GM12891 (cell line): ENCODE data around the gene UBE2E2.
A peak's percentile ranks its signal among the peaks of the same experiment; 100 is the strongest.

Experiments
- DNase-seq: peaks from one replicate; pipeline ENCODE4 v3.0.0; 2011; ENCODE audit warnings: low spot score; ENCODE audit not compliant: insufficient read length
- FAIRE-seq: peaks from 2 replicates; lab custom pipeline; 2011; peaks lifted over from hg19 to GRCh38; lab: Jason Lieb, UNC
- PAX5 ChIP-seq: IDR thresholded peaks from 2 replicates; pipeline ENCODE4 v1.6.1; 2011; ENCODE audit warnings: low read length, moderate library complexity, mild to moderate bottlenecking; ENCODE audit not compliant: insufficient read depth, severe bottlenecking
- POLR2A ChIP-seq: IDR thresholded peaks from 2 replicates; pipeline ENCODE4 v1.6.1; 2011; ENCODE audit warnings: low read depth, low read length, control low read depth
- POLR2AphosphoS5 ChIP-seq: IDR thresholded peaks from 2 replicates; pipeline ENCODE4 v1.6.1; 2011; ENCODE audit warnings: low read depth, low read length, control low read depth
- POU2F2 ChIP-seq: IDR thresholded peaks from 2 replicates; pipeline ENCODE4 v1.6.1; 2011; ENCODE audit warnings: low read depth, mild to moderate bottlenecking, control low read depth, low read length, moderate library complexity
- SPI1 ChIP-seq: IDR thresholded peaks from 2 replicates; pipeline ENCODE4 v1.6.1; 2011; ENCODE audit warnings: low read depth, low read length, control low read depth
- TAF1 ChIP-seq: IDR thresholded peaks from 2 replicates; pipeline ENCODE4 v1.6.1; 2011; ENCODE audit warnings: low read depth, low read length, control low read depth

Gene UBE2E2

DNA sequence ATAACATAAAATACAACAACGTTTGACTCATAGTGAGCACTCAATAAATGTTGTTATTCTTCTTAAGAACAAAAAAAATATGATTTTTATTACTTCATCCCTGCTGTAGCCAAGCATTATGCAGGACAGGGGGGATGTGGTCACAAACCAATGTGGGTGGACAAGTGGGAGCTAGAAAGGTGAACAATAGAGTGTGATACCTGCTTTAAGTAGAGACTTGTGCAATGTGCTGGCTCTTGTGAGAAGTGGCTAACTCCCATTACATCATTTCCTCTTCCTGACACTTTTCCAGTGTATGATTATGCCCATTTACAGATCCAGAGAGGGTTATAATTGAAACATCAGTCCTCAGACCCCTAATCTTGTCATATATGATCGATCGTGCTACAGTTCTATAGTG is 193.6 kb downstream of the UBE2E2 start:
- FAIRE-seq (no peak), DNase-seq (no peak)
- no peak for TF ChIP-seq TAF1
- no peak for TF ChIP-seq SPI1
- no peak for TF ChIP-seq POLR2A
- TF ChIP-seq PAX5, result no peak
- no peak for TF ChIP-seq POLR2AphosphoS5
- TF ChIP-seq POU2F2, result no peak

- no peak for TF ChIP-seq POLR2AphosphoS5
- TF ChIP-seq PAX5, result no peak
- no peak for TF ChIP-seq POLR2A
- no peak for FAIRE-seq
- no peak for DNase-seq
Observed at GRCh38 chr3:23399221-23399620, 196.1 kb downstream of the UBE2E2 start.

- DNase-seq, result no peak
- FAIRE-seq, result no peak
- TF ChIP-seq SPI1 (peak; percentile 63), PAX5 (no peak)
Observed at GRCh38 chr3:23402728-23403492, 199.8 kb downstream of the UBE2E2 start.

DNA sequence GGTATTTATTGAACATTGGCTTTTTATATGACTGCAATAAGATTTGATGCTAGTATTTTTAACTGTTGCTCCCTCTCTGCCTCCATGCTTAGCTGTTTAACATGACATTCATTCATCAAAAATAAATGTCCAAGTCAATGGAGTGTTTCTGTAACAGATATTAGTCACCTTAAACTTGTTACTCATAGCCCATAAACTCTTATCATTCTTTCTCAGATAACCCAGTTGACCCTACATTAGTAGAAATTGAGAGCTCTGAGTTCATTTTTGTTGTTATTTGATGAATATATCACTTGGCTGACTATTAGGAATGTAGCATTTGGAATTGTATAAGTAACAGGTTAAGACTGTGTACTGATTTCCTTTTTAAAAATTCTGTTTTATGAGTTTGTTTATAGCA is 201.1 kb downstream of the UBE2E2 start:
- FAIRE-seq (no peak), DNase-seq (no peak)
- TF ChIP-seq POU2F2 (no peak), POLR2AphosphoS5 (no peak), TAF1 (no peak), POLR2A (no peak), PAX5 (no peak), SPI1 (no peak)

- peak; percentile 51 for TF ChIP-seq PAX5
- TF ChIP-seq POU2F2, result no peak
- FAIRE-seq (no peak), DNase-seq (no peak)
Observed at GRCh38 chr3:23405081-23405480, 202.0 kb downstream of the UBE2E2 start.

- TF ChIP-seq POLR2A, result no peak
- no peak for TF ChIP-seq PAX5
- TF ChIP-seq SPI1, result no peak
- no peak for TF ChIP-seq TAF1
- TF ChIP-seq POLR2AphosphoS5, result no peak
- no peak for TF ChIP-seq POU2F2
- FAIRE-seq (no peak), DNase-seq (no peak)
Observed at GRCh38 chr3:23406601-23407000, 203.5 kb downstream of the UBE2E2 start.

- TF ChIP-seq POLR2AphosphoS5, result no peak
- TF ChIP-seq PAX5, result no peak
- no peak for TF ChIP-seq POU2F2
- no peak for TF ChIP-seq SPI1
- TF ChIP-seq TAF1, result no peak
- no peak for TF ChIP-seq POLR2A
- FAIRE-seq (no peak), DNase-seq (no peak)
Observed at GRCh38 chr3:23418026-23418425, 214.9 kb downstream of the UBE2E2 start.

- DNase-seq (no peak), FAIRE-seq (peak; percentile 68)
- TF ChIP-seq TAF1, result no peak
- TF ChIP-seq POU2F2, result no peak
- TF ChIP-seq POLR2A, result no peak
- no peak for TF ChIP-seq PAX5
- no peak for TF ChIP-seq POLR2AphosphoS5
Observed at GRCh38 chr3:23421811-23422516, 218.8 kb downstream of the UBE2E2 start.

GRCh38 chr3:23422517-23422851 is 219.4 kb downstream of the UBE2E2 start:
- FAIRE-seq (peak; percentile 23), DNase-seq (no peak)
- TF ChIP-seq POLR2AphosphoS5 (no peak), TAF1 (no peak), POU2F2 (no peak), POLR2A (no peak), PAX5 (no peak), SPI1 (no peak)

- no peak for FAIRE-seq
- TF ChIP-seq POLR2AphosphoS5 (no peak), POU2F2 (no peak), TAF1 (no peak), SPI1 (no peak), POLR2A (no peak), PAX5 (no peak)
- no peak for DNase-seq
Observed at GRCh38 chr3:23425410-23425809, 222.3 kb downstream of the UBE2E2 start.

GRCh38 chr3:23430781-23431398 is 227.8 kb downstream of the UBE2E2 start:
- DNase-seq, result no peak
- TF ChIP-seq SPI1 (no peak), POLR2A (no peak), POU2F2 (no peak), POLR2AphosphoS5 (no peak), TAF1 (no peak), PAX5 (no peak)
- no peak for FAIRE-seq
